ENCODE results near the gene NKPD1.

GRCh38 chr19:45151821-45152503 is 8.8 kb downstream of the NKPD1 start:
- TF ChIP-seq CTCF (conservative IDR thresholded peaks at IDR 0.05; ENCODE audit: low read depth in 2 of 2) (peak in 1 of 2 experiments; percentile 63; a peak in 3 of 4 replicates), CREB1 (CRISPR knock-in tag; IDR thresholded peaks at IDR 0.05; ENCODE audit: low read depth) (no peak), ZNF331 (CRISPR knock-in tag; IDR thresholded peaks at IDR 0.05; ENCODE audit: low read depth) (no peak), REST (IDR thresholded peaks at IDR 0.05; ENCODE audit: unreplicated experiment) (no peak), POLR2AphosphoS5 (IDR thresholded peaks at IDR 0.05; ENCODE audit: low read depth) (no peak), EZH2 (IDR thresholded peaks at IDR 0.05; ENCODE audit: low read depth, unreplicated experiment) (no peak), JUNB (IDR thresholded peaks at IDR 0.05; ENCODE audit: unreplicated experiment) (no peak), STAT1 (IDR thresholded peaks at IDR 0.05; ENCODE audit: unreplicated experiment) (no peak), EZH2phosphoT487 (IDR thresholded peaks at IDR 0.05; ENCODE audit: unreplicated experiment) (no peak), NANOG (IDR thresholded peaks at IDR 0.05; ENCODE audit: borderline replicate concordance) (no peak), ZNF114 (CRISPR knock-in tag; IDR thresholded peaks at IDR 0.05) (no peak)
